Stimulated activated CD4-positive, alpha-beta T cell treated with anti-CD3 and anti-CD28 coated beads, Interleukin-1b, Interleukin-23, amount 100 ng/mL, for 48 hours (primary cell): ENCODE results near the gene KRT74.
"Not testable (repeated sequence)": the region's sequence is repeated elsewhere in the genome, so short reads cannot be mapped to it uniquely, and the experiment has no call there.

ENCODE experiments used
- DNase-seq: peaks from one replicate; pipeline ENCODE4 v3.0.0-alpha.2; 2020

Gene KRT74

GRCh38 chr12:52602552-52602951 lies 28.9 kb upstream of the KRT74 start:
- no peak for DNase-seq

GRCh38 chr12:52601671-52602070 lies 28.0 kb upstream of the KRT74 start:
- DNase-seq, result no peak

GRCh38 chr12:52600941-52601481 lies 27.4 kb upstream of the KRT74 start, which contains the start of gene KRT72:
Gene KRT72 (minus strand): TSS chr12:52601463. CDS start chr12:52601452, 11 bp downstream.
- DNase-seq, result no peak

- DNase-seq, result no peak
These were observed 26.8 kb upstream of the KRT74 start for GRCh38 chr12:52600475-52600874.

- DNase-seq, result no peak
These were observed 26.4 kb upstream of the KRT74 start for GRCh38 chr12:52600071-52600470.

GRCh38 chr12:52598966-52599365 lies 25.3 kb upstream of the KRT74 start:
- no peak for DNase-seq

GRCh38 chr12:52594237-52594636 lies 20.6 kb upstream of the KRT74 start:
- not testable (repeated sequence) for DNase-seq

- DNase-seq, result no peak
These were observed 17.9 kb upstream of the KRT74 start for GRCh38 chr12:52591521-52591920.

GRCh38 chr12:52590021-52590420 lies 16.4 kb upstream of the KRT74 start:
- no peak for DNase-seq

- DNase-seq, result no peak
These were observed 13.9 kb upstream of the KRT74 start for GRCh38 chr12:52587563-52587962.

- DNase-seq, result peak; percentile 19
These were observed 12.3 kb upstream of the KRT74 start for GRCh38 chr12:52585946-52586345.

- DNase-seq, result no peak
These were observed 11.4 kb upstream of the KRT74 start for GRCh38 chr12:52585066-52585465.

GRCh38 chr12:52584156-52584682 lies 10.6 kb upstream of the KRT74 start:
- no peak for DNase-seq

GRCh38 chr12:52582971-52583456 lies 9.4 kb upstream of the KRT74 start:
- DNase-seq, result peak; percentile 47

- no peak for DNase-seq
These were observed 8.8 kb upstream of the KRT74 start for GRCh38 chr12:52582486-52582885.

- DNase-seq, result no peak
These were observed 7.8 kb upstream of the KRT74 start for GRCh38 chr12:52581481-52581880.

- no peak for DNase-seq
These were observed 7.4 kb upstream of the KRT74 start for GRCh38 chr12:52581066-52581465.

GRCh38 chr12:52580496-52580895 lies 6.9 kb upstream of the KRT74 start:
- DNase-seq, result no peak

GRCh38 chr12:52579468-52580465 lies 6.1 kb upstream of the KRT74 start:
- DNase-seq, result no peak

- DNase-seq, result no peak
These were observed 4.8 kb upstream of the KRT74 start for GRCh38 chr12:52578469-52578868.

- DNase-seq, result no peak
These were observed 3.7 kb upstream of the KRT74 start for GRCh38 chr12:52577316-52577715.

GRCh38 chr12:52575948-52576347 lies 2.3 kb upstream of the KRT74 start:
- DNase-seq, result no peak

- no peak for DNase-seq
These were observed 1.6 kb upstream of the KRT74 start for GRCh38 chr12:52575256-52575655.

- DNase-seq, result no peak
These were observed 337 bp downstream of the KRT74 start for GRCh38 chr12:52573306-52573705.
